Activated CD4-positive, alpha-beta T cell treated with anti-CD3 and anti-CD28 coated beads for 36 hours (primary cell): ENCODE results near the gene SPRYD3. TPM values are rescaled to one million over a fixed set of nuclear protein-coding genes. Genes with fewer than 3 reads are reported as not detected.

Source experiments
- ATAC-seq: fragments of 200-7000 bp; cut with Tn5 transposase; one replicate; pipeline ENCODE4 v1.10.0; 2021; ENCODE audit warnings: mild to moderate bottlenecking, moderate library complexity
- CTCF ChIA-PET: fragments of 350-600 bp; sonication (Branson Sonifier 250); formaldehyde crosslinking; loops from one replicate; lab custom pipeline; 2021; ENCODE audit warnings: antibody characterized with exemption; lab: Charles Lee
- POLR2A ChIA-PET: fragments of 350-600 bp; sonication (Branson Sonifier 250); formaldehyde crosslinking; loops from one replicate; lab custom pipeline; 2021; ENCODE audit warnings: antibody characterized with exemption, inconsistent platforms; lab: Charles Lee
- DNase-seq: peaks from one replicate; pipeline ENCODE4 v3.0.0-alpha.2; 2020
- H3K27ac Mint-ChIP-seq: one replicate; pipeline ENCODE4 v1.8.0; 2021; ENCODE audit warnings: mixed read lengths
- H3K27me3 Mint-ChIP-seq: one replicate; pipeline ENCODE4 v1.8.0; 2021; ENCODE audit warnings: mixed read lengths
- H3K36me3 Mint-ChIP-seq: one replicate; pipeline ENCODE4 v1.8.0; 2021; ENCODE audit warnings: low read depth, mixed read lengths
- H3K4me1 Mint-ChIP-seq: one replicate; pipeline ENCODE4 v1.8.0; 2021; ENCODE audit warnings: mixed read lengths
- H3K4me3 Mint-ChIP-seq: one replicate; pipeline ENCODE4 v1.8.0; 2021; ENCODE audit warnings: mild to moderate bottlenecking, moderate library complexity, mixed read lengths
- H3K9me3 Mint-ChIP-seq: one replicate; pipeline ENCODE4 v1.8.0; 2021; ENCODE audit warnings: low read depth, mixed read lengths
- intact Hi-C, 2 experiments: fragments of 100-400 bp; cut with DNase I in 1 of 2; cut with micrococcal nuclease in 1 of 2; formaldehyde crosslinking; loops; one replicate each; pipeline versions ENCODE4 v1.14.2 to v1.15.1; 2022 to 2024; cut with DNase I, micrococcal nuclease
- total RNA-seq, 2 experiments: library from RNA; stranded (reverse); gene quantifications; one replicate each; pipeline ENCODE4 v1.2.3, GENCODE V29; 2021

Gene SPRYD3
- total RNA-seq, 2 experiments from 2014 or later: 13.7 to 18.2 TPM

GRCh38 chr12:53054112-53054878, 24.9 kb downstream of the SPRYD3 start:
- DNase-seq: peak; percentile 96
- POLR2A ChIA-PET: interaction anchor here (0.6 to 1.0 kb wide), 2 partner anchors 48 to 144 kb away, joined by 5 to 6 read pairs; partner anchors contain the start of gene EIF4B
- H3K9me3 Mint-ChIP-seq: no peaks in the 10 kb centered on the region
- peaks cover 14% of the 10 kb centered on the region for H3K4me1 Mint-ChIP-seq
- intact Hi-C loops: loop anchor here (1.0 to 2.0 kb wide), 5 partner anchors 25 to 126 kb away; partner anchors contain the start of genes SPRYD3 (in 2 of the 2), CSAD (in 1 of the 2), EIF4B (in 1 of the 2) and ZNF740 (in 1 of the 2)
- peak; percentile 94 for ATAC-seq
- CTCF ChIA-PET: interaction anchor here (0.6 to 3.7 kb wide), 13 partner anchors 9 to 127 kb away, joined by 3 to 24 read pairs (median 4); partner anchors contain the start of genes EIF4B and IGFBP6
- no peaks in the 10 kb centered on the region for H3K27me3 Mint-ChIP-seq
- H3K4me3 Mint-ChIP-seq: peak overlapping the region; percentile 86
- H3K27ac Mint-ChIP-seq: peak overlapping the region; percentile 84
- H3K36me3 Mint-ChIP-seq: no peaks in the 10 kb centered on the region

GRCh38 chr12:53053218-53054111, 25.7 kb downstream of the SPRYD3 start:
- Mint-ChIP-seq H3K4me3 (peak overlapping the region; percentile 86), H3K36me3 (no peaks in the 10 kb centered on the region), H3K4me1 (peaks cover 22% of the 10 kb centered on the region), H3K9me3 (no peaks in the 10 kb centered on the region), H3K27ac (peak overlapping the region; percentile 84), H3K27me3 (no peaks in the 10 kb centered on the region)
- ATAC-seq (peak; percentile 18), DNase-seq (peak; percentile 73)
- ChIA-PET CTCF (interaction anchor here (0.5 to 3.7 kb wide), 13 partner anchors 8 to 128 kb away, joined by 3 to 24 read pairs (median 4); partner anchors contain the start of genes EIF4B and IGFBP6), POLR2A (interaction anchor here (1.0 kb wide), 1 partner anchor 47 kb away, joined by 6 read pairs; the partner anchor contains the start of gene EIF4B)
- intact Hi-C loops: loop anchor here (1.0 to 2.0 kb wide), 5 partner anchors 25 to 127 kb away; partner anchors contain the start of genes SPRYD3 (in 2 of the 2), CSAD (in 1 of the 2), EIF4B (in 1 of the 2) and ZNF740 (in 1 of the 2)

- ChIA-PET CTCF (interaction anchor here (0.5 to 3.7 kb wide), 5 partner anchors 13 to 129 kb away, joined by 3 to 24 read pairs (median 3); partner anchors contain the start of gene IGFBP6), POLR2A (no interaction called here)
- Mint-ChIP-seq H3K27me3 (no peaks in the 10 kb centered on the region), H3K27ac (no peak overlapping the region), H3K36me3 (no peaks in the 10 kb centered on the region), H3K4me1 (peaks cover 29% of the 10 kb centered on the region), H3K4me3 (no peak overlapping the region), H3K9me3 (no peaks in the 10 kb centered on the region)
- DNase-seq (peak; percentile 6), ATAC-seq (no peak)
- intact Hi-C loops: no loop called here
Observed at GRCh38 chr12:53052419-53053217, 26.6 kb downstream of the SPRYD3 start.

- H3K27ac Mint-ChIP-seq: no peak overlapping the region
- no peaks in the 10 kb centered on the region for H3K27me3 Mint-ChIP-seq
- DNase-seq (peak; percentile 10), ATAC-seq (no peak)
- POLR2A ChIA-PET: no interaction called here
- no peaks in the 10 kb centered on the region for H3K36me3 Mint-ChIP-seq
- H3K9me3 Mint-ChIP-seq: no peaks in the 10 kb centered on the region
- intact Hi-C loops: no loop called here
- peaks cover 29% of the 10 kb centered on the region for H3K4me1 Mint-ChIP-seq
- CTCF ChIA-PET: interaction anchor here (1.0 to 1.4 kb wide), 3 partner anchors 9 to 15 kb away, joined by 3 to 4 read pairs (median 4); no protein-coding TSS in a partner anchor
- no peak overlapping the region for H3K4me3 Mint-ChIP-seq
Observed at GRCh38 chr12:53051881-53052412, 27.2 kb downstream of the SPRYD3 start.

- Mint-ChIP-seq H3K9me3 (no peaks in the 10 kb centered on the region), H3K4me1 (peaks cover 33% of the 10 kb centered on the region), H3K36me3 (no peaks in the 10 kb centered on the region), H3K27me3 (no peaks in the 10 kb centered on the region), H3K27ac (no peak overlapping the region), H3K4me3 (no peak overlapping the region)
- CTCF ChIA-PET: interaction anchor here (0.7 to 1.4 kb wide), 5 partner anchors 8 to 1431 kb away, joined by 3 to 4 read pairs (median 4); no protein-coding TSS in a partner anchor
- POLR2A ChIA-PET: no interaction called here
- DNase-seq: peak; percentile 18
- intact Hi-C loops: no loop called here
- no peak for ATAC-seq
Observed at GRCh38 chr12:53051058-53051880, 27.9 kb downstream of the SPRYD3 start.

GRCh38 chr12:53050426-53051057, 28.6 kb downstream of the SPRYD3 start:
- intact Hi-C loops: no loop called here
- DNase-seq (no peak), ATAC-seq (no peak)
- no peak overlapping the region for H3K27ac Mint-ChIP-seq
- H3K9me3 Mint-ChIP-seq: no peaks in the 10 kb centered on the region
- no peaks in the 10 kb centered on the region for H3K27me3 Mint-ChIP-seq
- POLR2A ChIA-PET: no interaction called here
- H3K4me3 Mint-ChIP-seq: no peak overlapping the region
- H3K36me3 Mint-ChIP-seq: no peaks in the 10 kb centered on the region
- CTCF ChIA-PET: interaction anchor here (0.6 to 1.4 kb wide), 4 partner anchors 8 to 49 kb away, joined by 3 to 4 read pairs (median 4); no protein-coding TSS in a partner anchor
- peaks cover 39% of the 10 kb centered on the region for H3K4me1 Mint-ChIP-seq

- no peak within 1 kb of the TSS for H3K4me3 Mint-ChIP-seq
- ChIA-PET POLR2A (no interaction called here), CTCF (interaction anchor here (0.6 to 1.5 kb wide), 2 partner anchors 12 to 16 kb away, joined by 3 to 4 read pairs; no protein-coding TSS in a partner anchor)
- intact Hi-C loops: no loop called here
- no peak for DNase-seq
- H3K36me3 Mint-ChIP-seq: no peaks in the 10 kb centered on the region
- no peak for ATAC-seq
- peak within 1 kb of the TSS; percentile 19 for H3K27ac Mint-ChIP-seq
- no peaks in the 10 kb centered on the region for H3K9me3 Mint-ChIP-seq
- H3K27me3 Mint-ChIP-seq: no peaks in the 10 kb centered on the region
- peaks cover 39% of the 10 kb centered on the region for H3K4me1 Mint-ChIP-seq
Observed at GRCh38 chr12:53049571-53050318, 29.4 kb downstream of the SPRYD3 start, which contains the start of gene TNS2. TNS2 (plus strand) TSS chr12:53050065; CDS start chr12:53050186, 121 bp downstream.

- intact Hi-C loops: no loop called here
- Mint-ChIP-seq H3K36me3 (no peaks in the 10 kb centered on the region), H3K4me3 (no peak overlapping the region), H3K27me3 (no peaks in the 10 kb centered on the region), H3K9me3 (no peaks in the 10 kb centered on the region), H3K4me1 (peaks cover 35% of the 10 kb centered on the region), H3K27ac (no peak overlapping the region)
- ChIA-PET POLR2A (no interaction called here), CTCF (interaction anchor here (0.7 to 2.4 kb wide), 8 partner anchors 9 to 296 kb away, joined by 3 to 11 read pairs (median 6); partner anchors contain the start of gene SOAT2)
- no peak for ATAC-seq
- DNase-seq: peak; percentile 10
Observed at GRCh38 chr12:53048780-53049401, 30.3 kb downstream of the SPRYD3 start.
